ENCODE data around the gene CCR4. TPM values are rescaled to one million over a fixed set of nuclear protein-coding genes. Genes with fewer than 3 reads are reported as not detected.
A peak's percentile ranks its signal among the peaks of the same experiment; 100 is the strongest.

Gene CCR4
- total and polyA plus RNA-seq, 10 of the 15 experiments (the other 5 are each of a cell fraction or from before 2014, with no cell fraction given), result 0.41 to 12.4 (median 5.3) TPM

GRCh38 chr3:32946973-32947788 lies 4.3 kb upstream of the CCR4 start:
- H3K4me2 ChIP-seq (ENCODE audit: control insufficient read depth, insufficient read depth), result no peak overlapping the region
- H3K9ac ChIP-seq (ENCODE audit: control insufficient read depth, insufficient read depth, low read length), result no peak overlapping the region
- no peaks in the 10 kb centered on the region for H3K27me3 ChIP-seq (replicated peaks in 1 of 2; ENCODE audit: control insufficient read depth in 2 of 2, insufficient read depth in 2 of 2, low read length in 1 of 2)
- FAIRE-seq (no peak), ATAC-seq (peak; percentile 47), DNase-seq (ENCODE audit: low read depth, low spot score) (no peak)
- H3K27ac ChIP-seq (ENCODE audit: control insufficient read depth, insufficient read depth), result no peak overlapping the region
- RAD21 ChIA-PET (ENCODE audit: unreplicated experiment), result interaction anchor here (0.8 to 6.2 kb wide), 13 partner anchors 13 to 840 kb away, joined by 3 to 67 read pairs (median 5); no protein-coding TSS in a partner anchor
- no peaks in the 10 kb centered on the region for H3K9me3 ChIP-seq (replicated peaks; ENCODE audit: control insufficient read depth, insufficient read depth, low read length)
- SMC1A ChIA-PET (ENCODE audit: uncharacterized antibody, unreplicated experiment), result interaction anchor here (0.8 to 5.8 kb wide), 14 partner anchors 103 to 840 kb away, joined by 3 to 92 read pairs (median 4); no protein-coding TSS in a partner anchor
- BruUV-seq (replicated peaks), result no TSS peak
- no peaks in the 10 kb centered on the region for H4K20me1 ChIP-seq (ENCODE audit: control insufficient read depth, insufficient read depth)
- peak overlapping the region; percentile 20; the same call in 1 of the 2 replicates for H2AFZ ChIP-seq (ENCODE audit: control insufficient read depth, low read depth, low read length)
- peaks cover 7% of the 10 kb centered on the region; the same call in 1 of the 2 replicates for H3K4me1 ChIP-seq (ENCODE audit: control insufficient read depth, insufficient read depth, low read length)
- intact Hi-C loops (cut with micrococcal nuclease; ENCODE audit: unreplicated experiment) (loop anchor here (1.0 to 5.0 kb wide), 6 partner anchors 83 to 425 kb away; no protein-coding TSS in a partner anchor), in situ Hi-C loops (cut with MboI) (no loop called here)
- H3K36me3 ChIP-seq (ENCODE audit: control insufficient read depth in 2 of 2, insufficient read depth in 2 of 2, low read length in 1 of 2), result no peaks in the 10 kb centered on the region
- H3K4me3 ChIP-seq, result no peak overlapping the region
- no peaks in the 10 kb centered on the region for H3K79me2 ChIP-seq (ENCODE audit: control insufficient read depth, insufficient read depth, low read length)
- CTCF ChIA-PET, result interaction anchor here (0.7 to 7.7 kb wide), 31 partner anchors 12 to 840 kb away, joined by 3 to 182 read pairs (median 4); no protein-coding TSS in a partner anchor
- WGBS (ENCODE audit: insufficient coverage, insufficient replicate concordance, low lambda C conversion rate, missing lambda C conversion rate), result 49% methylated on average over 5 of the region's 5 CpGs
- no peak for TF ChIP-seq RAD21 (IDR thresholded peaks at IDR 0.05; ENCODE audit: insufficient read depth, low read depth, low read length)
- no peak for TF ChIP-seq NKRF (conservative IDR thresholded peaks at IDR 0.05)
- TF ChIP-seq CBX3 (IDR thresholded peaks at IDR 0.05; ENCODE audit: borderline replicate concordance, low read depth), result no peak
- TF ChIP-seq IKZF1 (conservative IDR thresholded peaks at IDR 0.05), result no peak
- TF ChIP-seq IRF5 (IDR thresholded peaks at IDR 0.05; ENCODE audit: borderline replicate concordance), result no peak
- no peak for TF ChIP-seq YY1 (IDR thresholded peaks at IDR 0.05; ENCODE audit: low read depth, low read length)
- no peak for TF ChIP-seq EZH2 (IDR thresholded peaks at IDR 0.05; ENCODE audit: borderline replicate concordance, control insufficient read depth, low read depth, low read length)
- TF ChIP-seq MTA3 (IDR thresholded peaks at IDR 0.05; ENCODE audit: borderline replicate concordance, low read length), result no peak
- no peak for TF ChIP-seq NR2C1 (IDR thresholded peaks at IDR 0.05)
- TF ChIP-seq MYC (IDR thresholded peaks at IDR 0.05; ENCODE audit: insufficient read depth, insufficient read length, insufficient replicate concordance, low read length, severe bottlenecking), result no peak
- no peak for TF ChIP-seq HDGF (IDR thresholded peaks at IDR 0.05)
- no peak for TF ChIP-seq NR2F1 (conservative IDR thresholded peaks at IDR 0.05)
- no peak for TF ChIP-seq TBL1XR1 (IDR thresholded peaks at IDR 0.05; ENCODE audit: low read depth, low read length)
- no peak for TF ChIP-seq MLLT1 (IDR thresholded peaks at IDR 0.05)
- no peak for TF ChIP-seq WRNIP1 (IDR thresholded peaks at IDR 0.05; ENCODE audit: borderline replicate concordance, low read depth, low read length)
- TF ChIP-seq IRF3 (IDR thresholded peaks at IDR 0.05), result no peak
- no peak for TF ChIP-seq RFX5 (IDR thresholded peaks at IDR 0.05; ENCODE audit: low read depth, low read length)
- no peak for TF ChIP-seq ZNF274 (IDR thresholded peaks at IDR 0.05; ENCODE audit: insufficient read depth, insufficient read length)
- POLR2A ChIA-PET, result no interaction called here

Measured in GM12878 (cell line).